NT2/D1 (cell line): ENCODE data around the gene EN2.
"Not testable (repeated sequence)": the region's sequence is repeated elsewhere in the genome, so short reads cannot be mapped to it uniquely, and the experiment has no call there.

Source experiments
- DNase-seq: peaks from one replicate; pipeline ENCODE4 v3.0.0-alpha.2; 2011; ENCODE audit warnings: low read depth, low spot score
- H3K27me3 ChIP-seq: 2 replicates; pipeline ENCODE4 v1.6.0; 2011; ENCODE audit warnings: mild to moderate bottlenecking; ENCODE audit not compliant: insufficient read length, insufficient read depth
- H3K36me3 ChIP-seq: 2 replicates; pipeline ENCODE4 v1.6.1; 2011; ENCODE audit warnings: mild to moderate bottlenecking, low read length, mixed read lengths; ENCODE audit not compliant: insufficient read depth, insufficient read length
- H3K4me1 ChIP-seq: 2 replicates; pipeline ENCODE4 v1.5.1; 2011; ENCODE audit not compliant: insufficient read depth, insufficient read length
- H3K4me3 ChIP-seq: 2 replicates; pipeline ENCODE4 v1.5.1; 2011; ENCODE audit warnings: low read depth; ENCODE audit not compliant: insufficient read length
- H3K9ac ChIP-seq: 2 replicates; pipeline ENCODE4 v1.6.0; 2011; ENCODE audit warnings: low read depth; ENCODE audit not compliant: insufficient read length
- H3K9me3 ChIP-seq: 2 replicates; pipeline ENCODE4 v1.5.1; 2011; ENCODE audit warnings: mild to moderate bottlenecking, low read length; ENCODE audit not compliant: insufficient read depth
- SUZ12 ChIP-seq: IDR thresholded peaks from 2 replicates; pipeline ENCODE4 v1.6.1; 2011; ENCODE audit not compliant: insufficient read length, insufficient read depth; ENCODE audit errors: extremely low read depth
- YY1 ChIP-seq: IDR thresholded peaks from 2 replicates; pipeline ENCODE4 v1.6.1; 2011; ENCODE audit not compliant: insufficient read length, insufficient read depth
- ZNF274 ChIP-seq: IDR thresholded peaks from 2 replicates; pipeline ENCODE4 v1.6.1; 2011; ENCODE audit warnings: mild to moderate bottlenecking, low read depth, low read length

The EN2 gene

DNA sequence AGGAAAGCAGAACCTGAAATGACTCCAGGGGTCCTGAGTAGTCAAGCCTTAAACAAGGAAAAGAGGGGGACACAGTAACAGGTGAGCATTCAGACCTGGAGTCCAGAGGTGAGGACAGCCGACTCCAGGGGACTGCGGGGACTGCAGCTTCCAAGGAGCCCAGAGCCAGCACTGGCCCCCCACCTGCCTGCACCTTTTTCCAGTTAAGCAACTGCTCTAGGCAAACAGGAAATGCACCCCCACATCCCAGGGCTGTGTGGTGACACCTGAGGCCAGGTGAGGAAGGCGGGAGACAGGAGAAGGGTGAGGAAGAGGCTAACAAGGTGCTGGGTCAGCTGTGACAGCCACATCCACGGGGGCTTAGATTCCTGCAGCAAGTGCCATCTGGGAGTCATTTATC lies 20.1 kb upstream of the EN2 start:
- H3K9ac ChIP-seq, result no peak overlapping the region
- no peaks in the 10 kb centered on the region for H3K9me3 ChIP-seq
- TF ChIP-seq YY1 (no peak), ZNF274 (no peak), SUZ12 (no peak)
- H3K4me1 ChIP-seq, result no peaks in the 10 kb centered on the region
- DNase-seq, result no peak
- no peak overlapping the region for H3K4me3 ChIP-seq
- peaks cover 2% of the 10 kb centered on the region for H3K27me3 ChIP-seq
- no peaks in the 10 kb centered on the region for H3K36me3 ChIP-seq

DNA sequence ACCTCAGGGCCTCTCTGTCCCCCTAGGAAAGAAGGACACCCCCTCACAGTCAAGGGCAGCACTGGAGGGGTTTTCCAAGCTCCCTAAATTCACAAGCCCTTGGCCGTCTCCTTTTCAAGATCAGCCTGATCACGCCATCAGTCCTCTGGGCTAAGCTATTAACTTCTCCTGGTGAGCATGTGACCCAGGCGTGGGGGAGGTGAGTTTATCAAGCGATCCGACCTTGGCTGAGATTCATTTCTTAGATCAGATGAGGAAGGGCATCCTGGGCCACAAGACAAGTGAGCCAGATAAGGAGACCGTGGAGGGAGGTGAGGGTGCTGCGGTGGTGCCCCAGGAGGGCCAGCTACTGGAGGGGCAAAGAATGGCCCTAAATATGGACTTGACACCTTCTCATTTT lies 19.2 kb upstream of the EN2 start:
- no peak overlapping the region for H3K9ac ChIP-seq

DNA sequence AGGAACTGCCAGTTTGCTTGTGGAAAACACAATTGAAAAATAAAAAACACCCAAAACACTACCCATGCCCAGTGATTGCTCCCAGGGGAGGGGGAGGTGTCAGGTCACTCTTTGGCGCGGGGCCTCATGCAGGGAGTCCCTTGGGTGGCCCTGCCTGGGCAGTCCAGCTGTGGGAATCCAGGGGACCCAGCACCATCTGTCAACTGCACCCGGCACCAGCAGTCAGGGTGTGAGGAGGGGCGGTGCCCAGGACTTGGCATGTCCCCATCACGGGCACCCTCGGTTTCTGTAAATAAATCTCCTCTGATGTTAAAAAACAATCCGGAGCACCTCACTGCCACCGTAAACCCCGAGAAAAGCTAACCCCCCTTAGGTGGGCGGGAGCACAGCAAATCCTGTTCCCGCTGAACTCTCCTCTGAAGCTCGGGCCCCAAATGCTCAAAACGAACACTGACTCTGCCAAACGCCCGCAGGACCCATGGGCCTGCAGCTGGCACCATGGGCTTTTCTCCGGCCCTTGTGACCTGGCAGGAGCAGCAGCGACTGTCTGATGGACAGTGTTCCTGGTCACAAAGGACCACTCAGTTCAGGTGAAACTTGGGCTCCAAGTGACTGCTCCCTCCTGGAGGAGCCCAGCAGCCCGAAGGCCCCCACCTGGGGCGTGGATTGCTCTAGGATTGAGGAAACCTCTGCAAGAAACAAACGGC lies 18.5 kb upstream of the EN2 start:
- Histone ChIP-seq H3K36me3 (no peaks in the 10 kb centered on the region), H3K27me3 (peaks cover 5% of the 10 kb centered on the region), H3K9me3 (no peaks in the 10 kb centered on the region), H3K4me1 (no peaks in the 10 kb centered on the region), H3K9ac (no peak overlapping the region), H3K4me3 (no peak overlapping the region)
- TF ChIP-seq YY1, result no peak
- TF ChIP-seq ZNF274, result no peak
- no peak for TF ChIP-seq SUZ12
- no peak for DNase-seq

More for the DNA sequence above, 19.2 kb upstream of the EN2 start:
- no peak for DNase-seq
- Histone ChIP-seq H3K4me3 (no peak overlapping the region), H3K4me1 (no peaks in the 10 kb centered on the region), H3K9me3 (no peaks in the 10 kb centered on the region), H3K27me3 (peaks cover 2% of the 10 kb centered on the region), H3K36me3 (no peaks in the 10 kb centered on the region)
- TF ChIP-seq SUZ12 (no peak), ZNF274 (no peak), YY1 (no peak)

DNA sequence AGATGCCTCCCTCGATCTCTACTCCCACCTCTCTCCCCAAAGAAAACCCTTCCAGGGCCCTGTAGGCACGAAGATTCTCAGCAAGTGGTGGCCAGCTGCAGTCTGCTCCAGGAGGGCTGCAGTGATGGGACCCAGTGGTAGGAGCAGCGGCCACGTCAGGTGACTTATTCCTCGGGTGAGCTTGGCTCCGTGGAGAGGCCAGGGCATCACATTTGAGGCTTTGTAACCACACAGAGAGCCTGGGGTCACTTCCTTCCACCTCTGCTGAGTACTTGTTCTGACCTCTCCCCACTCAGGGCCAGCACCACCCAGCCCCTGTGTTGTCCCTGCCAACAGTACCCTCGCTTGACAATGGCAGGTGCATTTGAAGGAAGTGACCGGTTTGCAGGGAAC lies 17.9 kb upstream of the EN2 start:
- DNase-seq, result no peak
- H3K4me3 ChIP-seq, result no peak overlapping the region
- H3K27me3 ChIP-seq, result peaks cover 11% of the 10 kb centered on the region
- no peaks in the 10 kb centered on the region for H3K4me1 ChIP-seq
- TF ChIP-seq ZNF274, result no peak
- no peak for TF ChIP-seq YY1
- TF ChIP-seq SUZ12, result no peak
- H3K9ac ChIP-seq, result no peak overlapping the region
- no peaks in the 10 kb centered on the region for H3K9me3 ChIP-seq
- H3K36me3 ChIP-seq, result no peaks in the 10 kb centered on the region

DNA sequence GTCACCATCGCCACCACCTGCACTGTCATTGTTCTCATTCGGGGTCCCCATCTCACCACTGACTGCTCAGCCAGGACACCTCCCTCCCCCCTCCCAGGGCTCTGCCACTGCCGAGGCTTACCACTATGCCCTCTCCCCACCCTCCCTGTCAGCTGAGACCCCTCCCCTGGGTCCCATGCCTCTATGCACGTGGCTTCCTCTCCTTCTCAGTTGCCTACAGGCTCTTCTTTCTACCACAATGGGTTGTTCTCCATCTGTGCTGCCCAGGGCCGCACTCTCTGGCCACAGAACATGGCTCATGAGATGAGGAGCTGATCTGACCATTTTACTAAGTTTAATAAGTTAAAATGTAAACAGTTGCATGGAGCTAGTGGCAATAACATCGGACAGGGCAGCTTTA lies 16.1 kb upstream of the EN2 start:
- Histone ChIP-seq H3K36me3 (no peaks in the 10 kb centered on the region), H3K4me3 (no peak overlapping the region), H3K27me3 (peaks cover 28% of the 10 kb centered on the region), H3K9ac (no peak overlapping the region), H3K4me1 (no peaks in the 10 kb centered on the region), H3K9me3 (no peaks in the 10 kb centered on the region)
- no peak for DNase-seq
- TF ChIP-seq SUZ12 (no peak), ZNF274 (no peak), YY1 (no peak)

DNA sequence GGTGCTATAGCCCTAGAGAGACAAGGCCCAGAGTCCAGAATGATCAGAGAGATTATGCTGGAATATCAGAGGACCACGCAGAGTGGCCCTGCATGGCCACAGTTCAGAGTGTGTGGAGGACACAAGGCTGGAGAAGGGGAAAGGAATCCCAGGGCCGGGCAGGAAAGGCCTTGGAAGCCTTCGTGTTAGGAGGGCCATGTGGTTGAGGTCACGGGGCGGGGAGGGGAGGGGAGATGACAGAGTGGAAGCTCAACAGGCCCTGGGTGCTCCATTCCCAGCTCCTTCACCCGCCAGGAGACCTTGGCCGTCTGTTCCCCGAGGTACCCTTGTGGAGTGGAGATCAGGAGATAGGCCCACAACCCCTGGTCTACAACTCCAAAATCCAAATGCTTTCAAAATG lies 13.2 kb upstream of the EN2 start:
- peaks cover 57% of the 10 kb centered on the region for H3K27me3 ChIP-seq
- H3K4me3 ChIP-seq, result no peak overlapping the region
- DNase-seq, result no peak
- no peak overlapping the region for H3K9ac ChIP-seq
- H3K4me1 ChIP-seq, result no peaks in the 10 kb centered on the region
- H3K9me3 ChIP-seq, result no peaks in the 10 kb centered on the region
- H3K36me3 ChIP-seq, result no peaks in the 10 kb centered on the region
- TF ChIP-seq ZNF274 (no peak), YY1 (no peak), SUZ12 (no peak)

DNA sequence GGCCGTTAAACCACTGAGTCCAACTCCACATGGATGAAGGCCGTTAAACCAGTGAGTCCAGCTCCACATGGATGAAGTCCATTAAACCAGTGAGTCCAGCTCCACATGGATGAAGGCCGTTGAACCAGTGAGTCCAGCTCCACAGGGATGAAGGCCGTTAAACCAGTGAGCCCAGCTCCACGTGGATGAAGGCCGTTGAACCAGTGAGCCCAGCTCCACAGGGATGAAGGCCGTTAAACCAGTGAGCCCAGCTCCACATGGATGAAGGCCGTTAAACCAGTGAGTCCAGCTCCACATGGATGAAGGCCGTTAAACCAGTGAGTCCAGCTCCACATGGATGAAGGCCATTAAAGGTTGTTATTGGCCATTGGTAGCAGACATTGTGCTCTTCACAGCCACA lies 12.3 kb upstream of the EN2 start:
- H3K9ac ChIP-seq, H3K4me1 ChIP-seq, H3K4me3 ChIP-seq, H3K36me3 ChIP-seq, H3K9me3 ChIP-seq, DNase-seq: not testable (repeated sequence)
- peaks cover 64% of the 10 kb centered on the region for H3K27me3 ChIP-seq
